HepG2 (cell line): ENCODE results near the gene USP35. TPM values are rescaled to one million over a fixed set of nuclear protein-coding genes. Genes with fewer than 3 reads are reported as not detected.

ENCODE experiments used
- ATF7 ChIP-seq, 2 experiments: fragments of 450-650 bp in 1 of 2; sonication (generic) in 1 of 2; formaldehyde crosslinking in 1 of 2; IDR thresholded peaks; 2 replicates each; pipeline versions ENCODE4 v1.4.0 to v1.6.1; 2016 to 2020; ENCODE audit warnings: antibody characterized with exemption in 1 of 2, mild to moderate bottlenecking in 1 of 2, missing genetic modification reagents in 1 of 2
- ATF7-NPFF ChIP-seq: sonication (generic); formaldehyde crosslinking; IDR thresholded peaks from 2 replicates; pipeline ENCODE4 v1.8.1; 2023; ENCODE audit warnings: mild to moderate bottlenecking, low read depth, missing genetic modification reagents, moderate library complexity
- ELF1 ChIP-seq: sonication (generic); formaldehyde crosslinking; IDR thresholded peaks from 2 replicates; pipeline ENCODE4 v1.4.0; 2020; ENCODE audit warnings: missing genetic modification reagents
- GATA4 ChIP-seq: sonication (generic); IDR thresholded peaks from 2 replicates; pipeline ENCODE4 v1.6.1; 2016; ENCODE audit warnings: antibody characterized with exemption, low read depth, borderline replicate concordance
- HOXA7 ChIP-seq: sonication (generic); formaldehyde crosslinking; IDR thresholded peaks from 2 replicates; pipeline ENCODE4 v1.8.1; 2022; ENCODE audit warnings: mild to moderate bottlenecking, missing genetic modification reagents, moderate library complexity
- KDM1A ChIP-seq: IDR thresholded peaks from 2 replicates; pipeline ENCODE4 v1.6.1; 2016; ENCODE audit warnings: missing compliant biosample characterization
- KLF6 ChIP-seq: IDR thresholded peaks from 2 replicates; pipeline ENCODE4 v1.8.0; 2016; ENCODE audit warnings: missing biosample characterization, missing genetic modification reagents
- ONECUT2 ChIP-seq: sonication (generic); formaldehyde crosslinking; IDR thresholded peaks from 2 replicates; pipeline ENCODE4 v1.4.0; 2020; ENCODE audit warnings: missing genetic modification reagents
- SALL1 ChIP-seq: sonication (generic); formaldehyde crosslinking; IDR thresholded peaks from 2 replicates; pipeline ENCODE4 v1.8.0; 2022; ENCODE audit warnings: mild to moderate bottlenecking, missing genetic modification reagents
- SOX5 ChIP-seq: IDR thresholded peaks from 2 replicates; pipeline ENCODE4 v1.6.1; 2016; ENCODE audit warnings: borderline replicate concordance
- SUZ12 ChIP-seq: fragments of 150-350 bp; IDR thresholded peaks from 2 replicates; pipeline ENCODE4 v1.6.1; 2014; ENCODE audit warnings: low read depth, low read length
- TCF7L2 ChIP-seq: IDR thresholded peaks from 2 replicates; pipeline ENCODE4 v1.6.1; 2011; ENCODE audit warnings: mild to moderate bottlenecking, low read depth, low read length, moderate library complexity
- TSC22D2 ChIP-seq: sonication (generic); formaldehyde crosslinking; IDR thresholded peaks from 2 replicates; pipeline ENCODE4 v1.5.1; 2020; ENCODE audit warnings: missing genetic modification reagents, mild to moderate bottlenecking, borderline replicate concordance
- ZBTB21 ChIP-seq: sonication (generic); formaldehyde crosslinking; IDR thresholded peaks from 2 replicates; pipeline ENCODE4 v1.4.0; 2020; ENCODE audit warnings: missing genetic modification reagents
- ZFP37 ChIP-seq: sonication (generic); formaldehyde crosslinking; IDR thresholded peaks from 2 replicates; pipeline ENCODE4 v1.4.0; 2020; ENCODE audit warnings: missing genetic modification reagents, borderline replicate concordance
- ZNF12 ChIP-seq: sonication (generic); formaldehyde crosslinking; IDR thresholded peaks from 2 replicates; pipeline ENCODE4 v1.5.0; 2020; ENCODE audit warnings: missing genetic modification reagents
- ZNF136 ChIP-seq: sonication (generic); formaldehyde crosslinking; IDR thresholded peaks from 2 replicates; pipeline ENCODE4 v1.8.1; 2022; ENCODE audit warnings: low read depth, mild to moderate bottlenecking, moderate library complexity, missing genetic modification reagents
- ZNF253 ChIP-seq: sonication (generic); formaldehyde crosslinking; IDR thresholded peaks from 2 replicates; pipeline ENCODE4 v1.8.0; 2022; ENCODE audit warnings: mild to moderate bottlenecking, missing genetic modification reagents, borderline replicate concordance
- ZNF468 ChIP-seq: sonication (generic); formaldehyde crosslinking; IDR thresholded peaks from 2 replicates; pipeline ENCODE4 v1.8.0; 2022; ENCODE audit warnings: mild to moderate bottlenecking, moderate library complexity, missing genetic modification reagents
- ZNF503 ChIP-seq: sonication (generic); formaldehyde crosslinking; IDR thresholded peaks from 2 replicates; pipeline ENCODE4 v1.4.0; 2020; ENCODE audit warnings: missing genetic modification reagents
- ZNF777 ChIP-seq: sonication (generic); formaldehyde crosslinking; IDR thresholded peaks from 2 replicates; pipeline ENCODE4 v1.4.0; 2020; ENCODE audit warnings: missing genetic modification reagents
- polyA plus RNA-seq, 8 experiments: library from polyadenylated mRNA; depleted of rRNA in 3 of 8; stranded (reverse) in 7 of 8; unstranded in 1 of 8; fragments of >200 nt; fragmentation: Illumina TruSeq in 4 of 8; extraction: Trizol in 4 of 8; gene quantifications; 2 replicates each; pipeline versions ENCODE4 v1.2.1 to v1.2.3, GENCODE V29; 2011 to 2016; ENCODE audit warnings: low read depth in 4 of 8, missing spikeins in 1 of 8, mixed read lengths in 1 of 8; ENCODE audit not compliant: insufficient read depth in 1 of 8
- total RNA-seq, 5 experiments: library from RNA; depleted of rRNA; stranded (reverse); fragments of >200 nt; fragmentation: Illumina TruSeq; extraction: Trizol; gene quantifications; 2 replicates each; pipeline ENCODE4 v1.2.3, GENCODE V29; 2016; ENCODE audit warnings: low read depth in 1 of 5
- TF ChIP-seq, protein P1 (sequence below): sonication (generic); formaldehyde crosslinking; IDR thresholded peaks from 2 replicates; pipeline ENCODE4 v1.4.0; 2020; ENCODE audit warnings: missing genetic modification reagents
- TF ChIP-seq, protein P2 (sequence below): IDR thresholded peaks from 2 replicates; pipeline ENCODE4 v1.6.1; 2016; ENCODE audit warnings: low read depth
- TF ChIP-seq, protein P3 (sequence below): sonication (generic); formaldehyde crosslinking; IDR thresholded peaks from 2 replicates; pipeline ENCODE4 v1.9.0; 2022; ENCODE audit warnings: low read depth, missing genetic modification reagents

Gene USP35
- total and polyA plus RNA-seq, 2 of the 13 experiments (the other 11 are each of a cell fraction or from before 2014, with no cell fraction given), result 4.6 to 7.7 TPM

- TF ChIP-seq SALL1 (CRISPR knock-in tag) (peak; percentile 35; the same call in 1 of the 2 replicates), TCF7L2 (no peak), ZNF777 (CRISPR knock-in tag) (no peak), ONECUT2 (CRISPR knock-in tag) (no peak), ZNF503 (CRISPR knock-in tag) (no peak), ZNF468 (CRISPR knock-in tag) (no peak), ZNF12 (CRISPR knock-in tag) (no peak), TSC22D2 (CRISPR knock-in tag) (no peak), ZBTB21 (CRISPR knock-in tag) (no peak), ZNF253 (CRISPR knock-in tag) (no peak), KDM1A (no peak), SOX5 (CRISPR knock-in tag) (no peak), ATF7 (IDR thresholded peaks at IDR 0.05) (no peak), ATF7 (CRISPR knock-in tag; IDR thresholded peaks at IDR 0.05) (no peak), HOXA7 (CRISPR knock-in tag) (no peak), ZNF136 (CRISPR knock-in tag) (no peak), ZFP37 (CRISPR knock-in tag) (no peak), ATF7-NPFF (CRISPR knock-in tag) (no peak), SUZ12 (no peak), KLF6 (no peak), ELF1 (CRISPR knock-in tag) (peak; percentile 16; the same call in 1 of the 2 replicates), GATA4 (no peak)
- TF ChIP-seq, protein P1, sequence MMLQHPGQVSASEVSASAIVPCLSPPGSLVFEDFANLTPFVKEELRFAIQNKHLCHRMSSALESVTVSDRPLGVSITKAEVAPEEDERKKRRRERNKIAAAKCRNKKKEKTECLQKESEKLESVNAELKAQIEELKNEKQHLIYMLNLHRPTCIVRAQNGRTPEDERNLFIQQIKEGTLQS (CRISPR knock-in tag), result no peak
- TF ChIP-seq, protein P2, sequence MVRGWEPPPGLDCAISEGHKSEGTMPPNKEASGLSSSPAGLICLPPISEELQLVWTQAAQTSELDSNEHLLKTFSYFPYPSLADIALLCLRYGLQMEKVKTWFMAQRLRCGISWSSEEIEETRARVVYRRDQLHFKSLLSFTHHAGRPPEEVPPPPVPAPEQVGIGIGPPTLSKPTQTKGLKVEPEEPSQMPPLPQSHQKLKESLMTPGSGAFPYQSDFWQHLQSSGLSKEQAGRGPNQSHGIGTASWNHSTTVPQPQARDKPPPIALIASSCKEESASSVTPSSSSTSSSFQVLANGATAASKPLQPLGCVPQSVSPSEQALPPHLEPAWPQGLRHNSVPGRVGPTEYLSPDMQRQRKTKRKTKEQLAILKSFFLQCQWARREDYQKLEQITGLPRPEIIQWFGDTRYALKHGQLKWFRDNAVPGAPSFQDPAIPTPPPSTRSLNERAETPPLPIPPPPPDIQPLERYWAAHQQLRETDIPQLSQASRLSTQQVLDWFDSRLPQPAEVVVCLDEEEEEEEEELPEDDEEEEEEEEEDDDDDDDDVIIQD (CRISPR knock-in tag), result no peak
- TF ChIP-seq, protein P3, sequence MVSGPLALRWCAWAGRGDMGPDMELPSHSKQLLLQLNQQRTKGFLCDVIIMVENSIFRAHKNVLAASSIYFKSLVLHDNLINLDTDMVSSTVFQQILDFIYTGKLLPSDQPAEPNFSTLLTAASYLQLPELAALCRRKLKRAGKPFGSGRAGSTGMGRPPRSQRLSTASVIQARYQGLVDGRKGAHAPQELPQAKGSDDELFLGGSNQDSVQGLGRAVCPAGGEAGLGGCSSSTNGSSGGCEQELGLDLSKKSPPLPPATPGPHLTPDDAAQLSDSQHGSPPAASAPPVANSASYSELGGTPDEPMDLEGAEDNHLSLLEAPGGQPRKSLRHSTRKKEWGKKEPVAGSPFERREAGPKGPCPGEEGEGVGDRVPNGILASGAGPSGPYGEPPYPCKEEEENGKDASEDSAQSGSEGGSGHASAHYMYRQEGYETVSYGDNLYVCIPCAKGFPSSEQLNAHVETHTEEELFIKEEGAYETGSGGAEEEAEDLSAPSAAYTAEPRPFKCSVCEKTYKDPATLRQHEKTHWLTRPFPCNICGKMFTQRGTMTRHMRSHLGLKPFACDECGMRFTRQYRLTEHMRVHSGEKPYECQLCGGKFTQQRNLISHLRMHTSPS (CRISPR knock-in tag), result no peak
Measured at GRCh38 chr11:78179459-78180071, 9.2 kb upstream of the USP35 start (continued).
